ENCODE measurements around the gene POLD3. TPM values are rescaled to one million over a fixed set of nuclear protein-coding genes. Genes with fewer than 3 reads are reported as not detected.

The POLD3 gene
- total RNA-seq, 4 donors from 2014 or later: 19.8 to 55.3 (median 34.2) TPM

DNA sequence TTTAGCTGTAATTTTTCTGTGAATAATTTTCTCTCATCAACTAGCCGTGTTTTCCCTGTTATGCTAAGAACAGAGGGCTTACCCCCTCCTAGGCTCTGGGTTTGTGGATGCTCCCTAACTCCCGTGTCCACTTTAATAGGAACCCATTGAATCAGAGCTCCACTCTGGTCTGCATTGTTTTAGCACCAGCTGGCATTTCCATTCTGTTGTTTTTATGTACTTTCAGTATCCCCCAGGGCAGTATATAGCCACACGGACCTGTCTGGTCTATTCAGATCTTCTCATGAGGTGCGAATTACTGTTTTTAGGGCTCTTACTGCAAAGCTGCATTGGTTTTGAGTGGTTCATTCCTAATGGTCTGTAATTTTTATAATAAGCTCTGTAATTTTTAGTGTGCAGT, 16.0 kb downstream of the POLD3 start:
- H3K4me3 ChIP-seq: no peak overlapping the region
- TF ChIP-seq POLR2A (IDR thresholded peaks at IDR 0.05): no peak
- TF ChIP-seq, protein P1, sequence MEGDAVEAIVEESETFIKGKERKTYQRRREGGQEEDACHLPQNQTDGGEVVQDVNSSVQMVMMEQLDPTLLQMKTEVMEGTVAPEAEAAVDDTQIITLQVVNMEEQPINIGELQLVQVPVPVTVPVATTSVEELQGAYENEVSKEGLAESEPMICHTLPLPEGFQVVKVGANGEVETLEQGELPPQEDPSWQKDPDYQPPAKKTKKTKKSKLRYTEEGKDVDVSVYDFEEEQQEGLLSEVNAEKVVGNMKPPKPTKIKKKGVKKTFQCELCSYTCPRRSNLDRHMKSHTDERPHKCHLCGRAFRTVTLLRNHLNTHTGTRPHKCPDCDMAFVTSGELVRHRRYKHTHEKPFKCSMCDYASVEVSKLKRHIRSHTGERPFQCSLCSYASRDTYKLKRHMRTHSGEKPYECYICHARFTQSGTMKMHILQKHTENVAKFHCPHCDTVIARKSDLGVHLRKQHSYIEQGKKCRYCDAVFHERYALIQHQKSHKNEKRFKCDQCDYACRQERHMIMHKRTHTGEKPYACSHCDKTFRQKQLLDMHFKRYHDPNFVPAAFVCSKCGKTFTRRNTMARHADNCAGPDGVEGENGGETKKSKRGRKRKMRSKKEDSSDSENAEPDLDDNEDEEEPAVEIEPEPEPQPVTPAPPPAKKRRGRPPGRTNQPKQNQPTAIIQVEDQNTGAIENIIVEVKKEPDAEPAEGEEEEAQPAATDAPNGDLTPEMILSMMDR (IDR thresholded peaks at IDR 0.05): no peak
- no peaks in the 10 kb centered on the region for H3K27me3 ChIP-seq
- H3K4me1 ChIP-seq: no peaks in the 10 kb centered on the region
- no peaks in the 10 kb centered on the region for H3K9me3 ChIP-seq
- DNase-seq: no peak
- H3K27ac ChIP-seq: no peak overlapping the region
- H3K36me3 ChIP-seq: peaks cover 0 to 27% (median 2%) of the 10 kb centered on the region in 3 donors

DNA sequence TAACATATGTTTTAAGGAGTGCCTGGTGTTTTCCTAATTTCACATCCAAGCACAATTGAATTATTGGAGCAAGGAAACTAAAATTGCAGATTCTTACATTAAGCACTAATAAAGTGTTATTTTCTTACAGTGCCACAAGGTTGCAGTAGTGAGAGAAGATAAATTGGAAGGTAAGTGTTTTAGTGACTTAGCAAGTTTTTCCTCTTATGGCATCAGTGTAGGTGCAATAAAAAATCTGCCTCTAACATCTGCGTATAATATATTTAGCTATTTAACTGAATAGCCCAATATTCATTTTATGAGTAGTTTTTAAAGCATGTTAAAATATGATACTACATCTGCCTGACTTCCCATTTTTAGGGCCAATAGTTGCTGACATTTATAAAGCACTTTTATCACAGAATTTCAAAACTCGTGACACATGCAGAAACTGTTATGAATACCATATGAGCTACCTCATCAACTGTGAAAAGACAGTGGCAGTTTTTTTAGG, 19.0 kb downstream of the POLD3 start:
- H3K27ac ChIP-seq: no peak overlapping the region
- TF ChIP-seq POLR2A (IDR thresholded peaks at IDR 0.05): no peak
- TF ChIP-seq, protein P1 (IDR thresholded peaks at IDR 0.05): peak in 4 of 6 experiments; percentile 27 to 69 (median 58)
- H3K9me3 ChIP-seq: no peaks in the 10 kb centered on the region
- no peak overlapping the region for H3K4me3 ChIP-seq
- no peaks in the 10 kb centered on the region for H3K27me3 ChIP-seq
- H3K4me1 ChIP-seq: no peaks in the 10 kb centered on the region
- DNase-seq: no peak
- H3K36me3 ChIP-seq: peaks cover 0 to 30% (median 2%) of the 10 kb centered on the region in 3 donors

DNA sequence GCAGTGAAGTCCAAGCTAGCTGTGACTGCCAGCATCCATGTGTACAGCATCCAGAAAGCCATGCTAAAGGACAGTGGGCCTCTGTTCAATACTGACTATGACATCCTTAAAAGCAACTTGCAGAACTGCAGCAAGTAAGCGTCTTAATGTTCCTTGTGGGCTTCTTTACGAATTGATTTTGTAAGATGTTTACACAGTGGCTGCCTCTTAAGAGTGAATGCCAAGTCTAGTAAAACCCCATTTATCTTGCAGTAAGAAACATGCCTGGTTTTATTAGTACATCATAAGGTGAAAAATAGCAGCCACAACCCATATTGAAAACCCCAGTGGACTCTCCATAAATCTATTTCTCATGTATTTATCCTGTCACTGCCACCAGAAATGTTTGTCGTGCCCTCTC, 20.5 kb downstream of the POLD3 start:
- no peak for DNase-seq
- no peak overlapping the region for H3K4me3 ChIP-seq
- no peaks in the 10 kb centered on the region for H3K9me3 ChIP-seq
- peaks cover 0 to 32% (median 2%) of the 10 kb centered on the region in 3 donors for H3K36me3 ChIP-seq
- H3K27ac ChIP-seq: peak overlapping the region in 1 of 4 donors; percentile 6
- H3K27me3 ChIP-seq: no peaks in the 10 kb centered on the region
- TF ChIP-seq POLR2A (IDR thresholded peaks at IDR 0.05): no peak
- TF ChIP-seq, protein P1 (IDR thresholded peaks at IDR 0.05): no peak
- no peaks in the 10 kb centered on the region for H3K4me1 ChIP-seq

DNA sequence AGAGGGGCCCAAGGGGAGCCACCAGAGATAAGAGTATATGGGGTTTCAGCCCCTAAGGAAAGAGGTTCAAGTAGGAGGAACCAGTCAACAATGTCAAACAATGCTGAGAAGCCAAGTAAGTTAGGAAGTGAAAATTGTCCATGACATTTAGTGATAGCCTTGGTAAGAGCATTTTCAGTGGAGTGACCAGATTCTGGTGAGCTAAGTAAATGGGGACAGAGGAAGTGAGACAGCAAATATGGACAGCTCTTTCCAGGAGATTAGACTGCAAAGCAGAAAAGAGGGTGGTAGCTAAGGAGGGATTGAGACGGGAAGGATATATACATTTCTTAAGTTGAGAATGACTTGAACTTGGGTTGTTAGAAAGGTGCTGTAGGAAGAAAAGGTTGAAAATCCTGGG, 22.9 kb downstream of the POLD3 start:
- no peaks in the 10 kb centered on the region for H3K9me3 ChIP-seq
- H3K4me3 ChIP-seq: no peak overlapping the region
- H3K27ac ChIP-seq: no peak overlapping the region
- DNase-seq: no peak
- H3K36me3 ChIP-seq: peaks cover 0 to 51% (median 2%) of the 10 kb centered on the region in 3 donors
- no peaks in the 10 kb centered on the region for H3K4me1 ChIP-seq
- no peaks in the 10 kb centered on the region for H3K27me3 ChIP-seq
- TF ChIP-seq, protein P1 (IDR thresholded peaks at IDR 0.05): no peak
- no peak for TF ChIP-seq POLR2A (IDR thresholded peaks at IDR 0.05)

DNA sequence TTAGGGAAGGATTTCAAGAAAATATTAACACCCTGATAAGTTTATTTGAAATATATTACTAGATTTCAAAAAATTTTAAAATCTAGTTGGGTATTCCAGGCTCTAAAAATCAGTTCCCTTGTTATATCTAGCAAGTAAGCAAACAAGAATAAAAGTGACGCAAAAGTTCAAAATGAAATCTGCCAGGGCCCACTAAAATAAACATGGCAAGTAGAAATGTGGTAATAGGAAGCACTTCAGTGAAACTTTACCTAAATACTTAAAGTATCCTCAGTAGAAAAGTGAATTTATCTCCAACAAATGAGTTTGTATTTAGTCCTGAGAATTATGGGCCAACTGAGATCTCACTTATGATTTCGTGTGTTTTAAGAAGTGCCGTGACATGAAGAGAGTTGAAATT, 23.6 kb downstream of the POLD3 start:
- no peaks in the 10 kb centered on the region for H3K9me3 ChIP-seq
- DNase-seq: no peak
- H3K4me1 ChIP-seq: no peaks in the 10 kb centered on the region
- H3K27me3 ChIP-seq: no peaks in the 10 kb centered on the region
- H3K4me3 ChIP-seq: no peak overlapping the region
- H3K27ac ChIP-seq: no peak overlapping the region
- peaks cover 0 to 50% (median 2%) of the 10 kb centered on the region in 3 donors for H3K36me3 ChIP-seq
- no peak for TF ChIP-seq POLR2A (IDR thresholded peaks at IDR 0.05)
- TF ChIP-seq, protein P1 (IDR thresholded peaks at IDR 0.05): no peak

DNA sequence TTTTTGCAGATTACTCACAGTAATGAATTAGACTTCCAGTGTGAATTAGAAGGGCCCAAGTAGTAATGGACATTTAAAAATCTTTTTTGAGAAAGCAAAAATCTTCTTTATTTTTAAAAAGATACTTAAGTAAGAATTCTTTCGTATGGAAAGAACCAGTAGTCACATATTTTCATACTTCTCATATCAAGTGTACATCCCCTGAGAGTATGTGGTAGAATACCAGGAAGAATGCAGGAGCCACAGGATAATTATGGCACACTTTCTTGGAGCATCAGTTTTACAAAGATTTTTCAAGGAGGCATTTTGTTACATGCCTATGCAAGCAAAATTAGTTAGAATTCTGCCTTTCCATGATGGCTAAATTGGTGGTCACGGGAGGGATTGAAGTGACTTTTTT, 28.1 kb downstream of the POLD3 start:
- TF ChIP-seq, protein P1 (IDR thresholded peaks at IDR 0.05): no peak
- no peak for TF ChIP-seq POLR2A (IDR thresholded peaks at IDR 0.05)
- no peak overlapping the region for H3K27ac ChIP-seq
- peaks cover 0 to 45% (median 0%) of the 10 kb centered on the region in 3 donors for H3K36me3 ChIP-seq

More for the DNA sequence above, 28.1 kb downstream of the POLD3 start:
- H3K27me3 ChIP-seq: no peaks in the 10 kb centered on the region
- DNase-seq: no peak
- no peak overlapping the region for H3K4me3 ChIP-seq
- no peaks in the 10 kb centered on the region for H3K9me3 ChIP-seq
- H3K4me1 ChIP-seq: no peaks in the 10 kb centered on the region

Data from Peyer's patch (tissue), 4 donors.